T follicular helper cell (primary cell): ENCODE results near the gene BICDL2.

Source experiments
- DNase-seq: peaks from one replicate; pipeline ENCODE4 v3.0.0-alpha.2; 2020; ENCODE audit warnings: low read depth

BICDL2 gene

DNA sequence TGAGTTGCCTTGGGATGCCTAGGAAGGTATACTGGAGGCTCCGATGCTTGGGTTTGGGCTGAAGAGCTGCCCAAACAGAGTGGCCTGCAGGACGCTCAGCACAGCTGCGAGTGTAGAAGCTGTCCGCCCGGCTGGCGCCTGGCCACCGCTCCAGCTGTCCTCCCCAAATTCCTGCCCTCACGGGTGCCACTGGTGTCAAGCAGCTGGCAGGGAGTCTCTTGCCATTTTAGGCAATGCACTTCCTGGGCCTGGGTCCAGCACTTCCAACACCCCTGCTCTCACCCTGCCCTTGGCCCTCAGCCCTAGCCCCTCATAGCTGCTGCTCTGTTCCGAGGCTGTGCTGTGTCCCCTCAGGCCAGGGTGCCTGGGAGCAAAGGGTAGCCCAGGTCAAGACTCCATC lies 51.3 kb downstream of the BICDL2 start:
- no peak for DNase-seq

DNA sequence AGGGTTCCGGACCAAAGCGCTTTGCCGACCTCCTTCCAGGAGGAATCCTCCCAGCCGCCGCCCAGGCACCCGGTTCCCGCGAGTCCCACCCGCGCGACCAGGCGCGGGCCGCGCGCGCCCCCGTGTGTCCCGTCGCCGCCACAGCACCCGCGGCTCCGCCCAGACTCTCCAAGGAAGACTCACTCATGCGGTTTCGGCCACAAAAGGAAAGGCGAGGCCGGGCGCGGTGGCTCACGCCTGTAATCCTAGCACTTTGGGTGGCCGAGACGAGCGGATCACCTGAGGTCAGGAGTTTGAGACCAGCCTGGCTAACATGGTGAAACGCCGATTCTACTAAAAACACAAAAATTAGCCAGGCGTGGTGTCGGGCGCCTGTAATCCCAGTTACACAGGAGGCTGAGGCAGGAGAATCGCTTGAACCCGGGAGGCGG lies 53.0 kb downstream of the BICDL2 start:
- DNase-seq, result peak; percentile 38

GRCh38 chr16:2982402-2982801 lies 54.3 kb downstream of the BICDL2 start:
- DNase-seq, result no peak

DNA sequence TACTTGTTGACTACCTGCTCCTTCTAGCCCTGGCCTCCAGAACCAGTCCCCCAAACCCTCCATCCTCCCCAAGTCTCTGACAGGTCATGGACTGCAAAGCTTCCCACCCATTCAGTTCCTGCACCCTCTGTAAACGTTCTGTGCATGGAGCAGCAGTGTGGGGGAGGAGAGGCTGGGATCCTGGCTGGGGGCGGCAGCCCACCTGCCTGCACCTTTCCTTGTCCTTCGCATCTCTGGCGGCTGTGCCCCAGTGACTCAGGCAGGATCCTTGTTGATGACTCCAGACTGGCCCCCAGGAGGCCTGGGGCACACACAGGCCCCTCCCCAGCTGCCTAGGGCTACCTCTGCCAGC lies 54.9 kb downstream of the BICDL2 start:
- DNase-seq, result no peak

DNA sequence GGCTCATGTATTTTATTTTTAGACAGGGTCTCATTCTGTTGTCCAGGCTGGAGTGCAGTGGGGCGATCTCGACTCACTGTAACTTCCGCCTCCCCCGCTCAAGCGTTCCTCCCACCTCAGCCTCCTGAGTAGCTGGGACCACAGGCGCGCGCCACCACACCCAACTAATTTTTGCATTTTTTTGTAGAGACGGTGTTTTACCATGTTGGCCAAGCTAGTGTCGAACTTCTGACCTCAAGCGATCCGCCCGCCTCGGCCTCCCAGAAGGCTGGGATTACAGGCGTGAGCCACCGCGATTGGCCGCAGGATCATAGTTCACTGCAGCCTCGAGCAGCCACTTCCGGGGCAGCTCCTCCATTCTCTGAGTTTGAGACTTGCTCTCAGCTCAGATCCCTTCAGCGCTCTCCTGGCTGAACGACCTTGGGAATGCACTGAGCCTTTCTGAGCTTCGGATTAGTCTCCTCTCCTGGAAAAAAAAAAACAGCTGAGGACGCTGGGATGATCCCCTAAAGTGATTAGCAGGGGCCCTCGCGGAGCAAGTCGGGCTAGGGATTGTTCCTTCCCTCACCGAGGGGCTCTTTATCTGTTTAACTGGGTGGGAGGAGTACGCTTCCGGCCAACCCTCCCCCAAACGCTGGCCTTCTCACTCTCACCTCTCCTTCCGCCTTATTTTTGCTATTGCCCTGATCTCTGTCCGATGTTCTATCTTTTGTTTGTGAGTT lies 55.4 kb downstream of the BICDL2 start:
- DNase-seq, result no peak

GRCh38 chr16:2980227-2981176 lies 56.2 kb downstream of the BICDL2 start, which contains the start of gene PKMYT1:
PKMYT1 (minus strand) TSS chr16:2980446; CDS start chr16:2979657, 789 bp downstream.
- peak; percentile 88 for DNase-seq

GRCh38 chr16:2979669-2980226 lies 57.0 kb downstream of the BICDL2 start:
- no peak for DNase-seq
